ENCODE results near the gene USP33.
"Not testable (repeated sequence)": the region's sequence is repeated elsewhere in the genome, so short reads cannot be mapped to it uniquely, and the experiment has no call there.

Gene USP33

GRCh38 chr1:77739235-77739634 is 20.4 kb downstream of the USP33 start:
- no peak for DNase-seq (ENCODE audit: low read depth in 2 of 2)

GRCh38 chr1:77732090-77732489 is 27.6 kb downstream of the USP33 start:
- DNase-seq (ENCODE audit: low read depth in 2 of 2), result no peak

DNA sequence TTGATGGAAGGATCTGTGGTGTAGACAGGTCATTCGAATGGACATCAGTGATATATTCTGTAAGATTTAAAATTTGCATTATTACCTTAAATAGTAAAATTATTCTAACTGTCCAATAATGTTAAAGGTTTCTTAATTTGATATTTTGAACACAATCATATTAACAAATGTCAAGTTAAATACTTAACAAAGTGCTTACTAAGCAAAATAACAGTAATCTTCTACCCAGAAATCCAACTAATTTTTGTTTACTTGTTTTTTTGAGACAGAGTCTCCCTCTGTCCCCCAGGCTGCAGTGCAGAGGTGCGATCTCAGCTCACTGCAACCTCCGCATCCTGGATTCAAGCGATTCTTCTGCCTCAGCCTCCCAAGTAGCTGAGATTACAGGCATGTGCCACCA is 33.9 kb downstream of the USP33 start:
- DNase-seq (ENCODE audit: low read depth in 2 of 2), result no peak

GRCh38 chr1:77718181-77718580 is 41.5 kb downstream of the USP33 start:
- no peak for DNase-seq (ENCODE audit: low read depth in 2 of 2)

DNA sequence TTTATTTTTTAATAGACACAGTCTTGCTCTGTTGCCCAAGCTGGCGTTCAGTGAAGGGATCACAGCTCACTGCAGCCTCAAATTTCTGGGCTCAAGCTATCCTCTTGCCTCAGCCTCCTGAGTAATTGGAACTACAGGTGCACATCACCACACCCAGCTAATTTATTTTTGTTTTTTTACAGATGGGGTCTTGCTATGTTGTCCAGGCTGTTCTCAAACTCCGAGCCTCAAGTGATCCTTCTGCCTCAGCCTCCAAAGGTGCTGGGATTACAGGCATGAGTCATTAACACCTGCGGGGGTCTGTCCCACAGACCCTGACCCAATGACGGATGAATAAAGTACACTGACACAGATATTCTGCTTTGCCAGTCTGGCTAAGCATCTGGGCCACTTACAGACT is 43.6 kb downstream of the USP33 start:
- DNase-seq (ENCODE audit: low read depth in 2 of 2), result no peak

DNA sequence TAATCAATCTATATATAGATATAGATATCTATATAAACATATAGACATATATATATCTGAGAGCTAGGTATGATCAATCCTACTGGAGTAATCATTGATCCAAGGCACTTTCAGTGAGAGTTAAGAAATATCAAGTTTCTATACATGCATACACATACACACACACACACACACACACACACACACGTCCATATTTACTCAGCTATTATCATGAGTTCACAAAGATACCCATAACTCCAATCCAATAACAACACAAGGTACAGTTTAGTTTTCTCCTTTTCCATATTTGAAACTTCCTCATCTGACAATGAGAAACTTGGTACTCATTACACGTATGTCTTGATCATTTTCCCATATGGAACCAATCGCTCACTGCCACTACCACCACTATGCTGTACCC is 49.9 kb downstream of the USP33 start:
- DNase-seq (ENCODE audit: low read depth in 2 of 2), result no peak

DNA sequence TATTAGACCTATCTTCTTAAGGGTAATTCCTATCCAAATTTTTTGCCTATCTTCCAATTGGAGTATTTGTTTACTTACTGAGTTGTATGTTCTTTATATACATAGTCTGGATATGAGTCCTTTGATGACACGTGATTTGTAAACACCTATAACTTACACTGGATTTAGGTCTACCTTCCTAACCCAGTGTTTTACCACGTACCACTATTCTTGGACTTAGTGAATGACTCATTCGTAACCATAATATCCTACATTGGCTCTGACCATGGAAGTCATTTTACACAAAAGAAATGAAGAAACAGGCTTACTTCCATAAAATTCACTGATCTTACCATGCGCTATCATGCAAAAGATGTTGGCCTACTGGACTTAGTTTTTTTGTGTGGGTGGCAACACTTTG is 53.3 kb downstream of the USP33 start:
- no peak for DNase-seq (ENCODE audit: low read depth in 2 of 2)

GRCh38 chr1:77704736-77705135 is 54.9 kb downstream of the USP33 start:
- no peak for DNase-seq (ENCODE audit: low read depth in 2 of 2)

DNA sequence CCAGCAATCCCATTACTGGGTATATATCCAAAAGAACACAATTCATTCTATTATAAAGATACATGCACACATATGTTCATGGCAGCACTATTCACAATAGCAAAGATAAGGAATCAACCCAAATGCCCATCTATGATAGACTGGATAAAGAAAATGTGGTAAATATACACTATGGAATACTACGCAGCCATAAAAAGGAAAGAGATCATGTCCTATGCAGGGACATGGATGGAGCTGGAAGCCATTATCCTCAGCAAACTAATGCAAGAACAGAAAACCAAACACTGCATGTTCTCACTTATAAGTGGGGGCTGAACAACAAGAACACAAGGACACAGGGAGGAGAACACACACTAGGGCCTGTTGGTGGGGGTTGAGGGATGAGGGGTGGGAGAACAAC is 60.0 kb downstream of the USP33 start:
- DNase-seq (ENCODE audit: low read depth in 2 of 2), result not testable (repeated sequence)

DNA sequence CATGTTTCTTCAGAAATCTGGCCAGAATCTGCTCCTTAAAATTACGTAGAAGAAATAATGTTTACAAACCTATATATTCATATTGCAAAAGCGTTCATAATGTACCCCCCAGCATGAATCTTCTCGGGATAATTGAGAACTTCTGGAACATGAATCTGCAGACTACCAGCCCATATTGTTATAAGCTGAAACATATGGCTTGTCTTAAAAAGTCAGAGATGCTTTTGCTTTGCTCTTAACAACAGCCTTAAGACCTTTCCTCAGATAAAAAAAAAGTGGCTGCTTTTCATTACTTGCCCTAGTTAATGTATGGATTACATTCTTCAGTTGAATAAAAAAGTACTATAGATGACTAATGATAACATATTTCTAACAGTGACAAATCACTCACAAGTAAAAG is 62.2 kb downstream of the USP33 start:
- DNase-seq (ENCODE audit: low read depth in 2 of 2), result no peak

DNA sequence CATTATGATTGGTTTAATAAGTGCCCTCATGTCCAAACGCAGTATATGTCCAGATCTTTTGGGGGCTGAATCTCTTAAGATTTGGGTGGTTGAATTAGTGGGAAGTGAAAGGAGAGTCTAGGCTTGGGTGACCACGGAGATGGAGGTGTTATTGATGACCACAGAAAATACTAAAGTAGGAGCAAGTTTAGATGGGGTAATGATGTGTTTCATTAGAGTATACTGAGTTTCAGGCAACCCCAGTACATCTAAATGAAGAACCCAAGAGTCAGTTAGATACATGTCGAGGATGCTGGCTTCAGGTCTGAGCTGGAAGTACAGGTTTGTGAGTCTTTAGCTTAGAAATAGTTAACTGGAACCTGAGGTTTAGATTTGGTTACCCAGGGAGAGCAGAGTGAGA is 70.7 kb downstream of the USP33 start:
- no peak for DNase-seq (ENCODE audit: low read depth in 2 of 2)

GRCh38 chr1:77687519-77687906 is 72.1 kb downstream of the USP33 start:
- DNase-seq (ENCODE audit: low read depth in 2 of 2), result no peak

DNA sequence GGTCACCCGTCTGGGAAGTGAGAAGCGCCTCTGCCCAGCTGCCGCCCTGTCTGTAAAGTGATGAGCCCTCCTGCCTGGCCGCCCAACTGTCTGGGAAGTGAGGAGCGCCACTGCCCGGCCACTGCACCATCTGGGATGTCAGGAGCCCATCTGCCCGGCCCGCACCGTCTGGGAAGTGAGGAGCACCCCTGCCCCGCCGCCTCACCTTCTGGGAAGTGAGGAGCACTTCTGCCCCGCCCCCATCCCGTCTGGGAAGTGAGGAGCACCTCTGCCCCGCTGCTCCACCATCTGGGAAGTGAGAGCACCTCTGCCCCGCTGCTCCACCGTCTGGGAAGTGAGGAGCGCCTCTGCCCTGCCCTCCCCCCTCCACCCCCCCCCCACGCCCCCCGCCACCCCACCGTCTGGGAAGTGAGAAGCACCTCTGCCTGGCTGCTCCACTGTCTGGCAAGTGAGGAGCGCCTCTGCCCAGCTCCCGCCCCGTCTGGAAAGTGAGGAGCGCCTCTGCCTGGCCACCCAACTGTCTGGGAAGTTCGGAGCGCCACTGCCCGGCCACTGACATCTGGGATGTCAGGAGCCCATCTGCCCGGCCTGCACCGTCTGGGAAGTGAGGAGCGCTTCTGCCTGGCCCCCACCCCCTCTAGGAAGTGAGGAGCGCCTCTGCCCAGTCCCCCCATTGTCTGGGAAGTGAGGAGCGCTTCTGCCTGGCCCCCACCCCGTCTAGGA is 72.7 kb downstream of the USP33 start:
- DNase-seq (ENCODE audit: low read depth in 2 of 2), result no peak

DNA sequence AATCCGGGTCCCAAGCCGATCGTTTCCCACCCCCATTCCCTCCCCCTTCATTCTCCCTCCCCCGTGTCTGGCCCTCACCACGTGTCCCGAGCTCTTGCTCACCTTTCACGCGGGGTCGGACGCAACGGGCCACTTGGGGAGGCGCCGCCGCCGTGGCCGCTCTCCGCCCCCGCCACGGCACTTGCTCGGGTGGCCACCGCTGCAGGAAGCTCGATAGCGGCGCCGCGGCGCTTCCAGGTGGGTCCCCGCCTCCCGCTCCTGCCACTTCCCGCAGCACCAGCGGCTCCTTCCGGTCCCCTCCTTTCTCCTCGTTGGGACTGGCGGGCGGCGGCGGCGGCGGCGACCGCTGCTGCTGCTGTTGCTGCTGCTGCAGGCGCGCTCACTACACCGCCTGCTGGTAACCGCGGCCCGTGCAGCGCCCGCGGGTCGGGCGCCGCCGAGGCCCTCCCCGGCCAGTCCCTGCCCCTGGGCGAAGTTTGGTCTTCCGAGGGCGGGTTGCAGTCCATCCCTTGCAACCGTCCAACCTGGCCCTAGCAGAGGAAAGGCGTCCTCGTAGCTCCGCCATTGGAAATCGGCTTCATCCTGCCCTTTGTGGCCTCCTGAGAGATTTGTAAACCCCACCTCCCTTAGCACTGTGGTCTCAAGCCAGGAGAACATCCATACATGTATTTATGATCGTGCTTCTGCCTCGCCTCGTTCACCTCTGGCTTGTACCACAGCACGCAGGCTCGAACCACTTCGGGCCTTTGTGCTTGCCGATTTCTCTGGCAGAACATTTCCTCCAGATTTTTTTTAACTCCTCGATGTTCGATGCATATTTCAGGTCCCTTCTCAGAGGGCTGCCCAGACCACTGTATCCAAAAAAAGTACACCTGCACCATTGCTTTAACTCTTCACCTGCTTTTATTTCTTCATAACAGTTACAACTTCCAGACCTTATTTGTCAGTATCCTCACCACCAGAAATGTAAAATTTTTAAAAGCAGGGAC is 76.2 kb downstream of the USP33 start:
- peak; percentile 84 to 86 for DNase-seq (ENCODE audit: low read depth in 2 of 2)

DNA sequence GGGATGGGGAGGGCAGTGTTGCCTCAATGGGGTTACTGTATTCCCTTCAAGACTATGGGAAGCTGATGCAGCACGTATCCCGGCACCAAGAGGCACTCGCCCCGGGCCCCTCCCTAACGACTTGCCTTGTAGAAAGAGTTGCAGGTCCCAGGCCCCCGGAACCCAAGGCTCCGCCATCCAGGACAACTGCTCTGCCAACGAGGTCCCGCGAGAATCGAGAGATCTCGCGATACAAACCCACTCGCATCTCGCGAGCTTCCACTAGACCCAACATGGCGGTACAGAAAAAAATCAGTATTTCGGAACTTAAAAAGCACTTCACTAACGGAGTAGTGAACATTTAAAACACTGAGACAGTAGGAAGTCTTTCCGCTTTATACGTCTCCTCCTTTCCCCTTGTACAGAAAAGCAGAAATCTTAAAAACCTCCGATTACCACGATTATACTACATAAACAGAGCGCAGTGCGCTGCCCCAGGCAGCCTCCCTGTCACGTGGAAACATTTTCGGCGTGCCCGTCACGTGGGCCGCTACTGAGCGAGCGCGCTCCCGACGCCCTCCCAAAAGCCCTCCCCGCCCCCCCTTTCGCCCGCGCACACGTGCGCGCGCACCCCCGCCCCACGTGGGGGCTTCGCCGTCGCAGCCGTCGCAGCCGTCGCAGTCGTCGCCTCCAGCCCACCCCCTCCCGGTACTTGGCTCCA is 77.0 kb downstream of the USP33 start, which contains the start of gene ZZZ3:
Gene ZZZ3, minus strand, starts transcription at position 199 of the 700 bp plus-strand sequence. CDS start 49,304 bp downstream, outside the sequence.
- peak; percentile 75 to 85 for DNase-seq (ENCODE audit: low read depth in 2 of 2)

GRCh38 chr1:77680173-77680572 is 79.5 kb downstream of the USP33 start:
- DNase-seq (ENCODE audit: low read depth in 2 of 2), result no peak

GRCh38 chr1:77678660-77679610 is 80.7 kb downstream of the USP33 start:
- DNase-seq (ENCODE audit: low read depth in 2 of 2), result no peak

- DNase-seq (ENCODE audit: low read depth in 2 of 2), result not testable (repeated sequence)
Observed at GRCh38 chr1:77674807-77675206, 84.8 kb downstream of the USP33 start.

DNA sequence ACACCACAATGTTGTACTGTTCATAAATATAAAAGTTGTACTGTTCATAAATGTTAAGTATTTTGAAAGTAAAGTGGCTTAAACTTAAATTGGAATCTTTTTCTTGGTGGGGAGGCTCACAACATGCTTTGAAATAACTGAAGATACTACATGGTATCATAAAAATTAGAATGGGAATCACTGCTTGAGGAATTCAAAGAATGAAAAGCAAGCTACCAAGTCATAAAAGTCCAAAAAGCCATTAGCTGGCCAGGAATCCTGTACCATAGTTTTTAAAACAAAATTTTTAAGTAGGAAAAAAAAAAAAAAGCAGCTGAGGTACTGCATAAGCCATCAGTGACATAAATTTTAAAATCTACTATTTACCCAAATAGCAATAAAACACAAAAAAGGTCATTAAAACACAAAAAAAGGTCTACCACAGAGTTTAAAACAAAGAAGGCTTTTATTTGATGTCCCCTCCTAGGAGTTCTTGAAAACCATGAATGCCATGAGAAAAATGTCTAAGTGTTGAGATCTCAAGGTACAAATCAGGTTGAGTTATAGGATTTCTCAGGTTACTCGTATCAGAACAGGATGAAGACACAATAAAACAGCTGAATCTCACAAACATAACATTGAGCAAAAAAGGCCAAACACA is 85.8 kb downstream of the USP33 start:
- DNase-seq (ENCODE audit: low read depth in 2 of 2), result no peak

- no peak for DNase-seq (ENCODE audit: low read depth in 2 of 2)
Observed at GRCh38 chr1:77673030-77673429, 86.6 kb downstream of the USP33 start.

DNA sequence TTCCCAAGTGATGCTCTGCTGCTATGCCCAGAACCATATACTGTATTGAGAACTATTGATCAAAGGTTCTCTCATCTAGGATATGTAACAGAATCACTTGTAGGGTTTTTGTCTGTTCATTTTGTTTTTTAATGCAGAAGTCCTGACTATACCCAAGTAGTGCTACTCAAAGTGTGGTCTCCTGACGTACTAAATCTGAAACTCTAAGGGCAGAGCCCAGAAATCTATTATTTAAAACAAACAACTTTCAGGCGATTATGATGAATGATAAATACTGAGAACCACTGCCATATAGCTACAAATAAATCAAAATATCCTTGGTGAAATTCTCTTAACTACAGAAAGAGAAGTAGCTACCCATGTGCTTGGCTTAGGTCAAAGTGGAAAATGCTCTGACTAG is 87.3 kb downstream of the USP33 start:
- no peak for DNase-seq (ENCODE audit: low read depth in 2 of 2)
